Parathyroid adenoma (tissue), 2 donors: Measurements from ENCODE around the gene HRAS.
A peak's percentile ranks its signal among the peaks of the same experiment; 100 is the strongest.

Source experiments
- H2AFZ ChIP-seq: fragments of 300-600 bp; sonication (generic); one replicate; pipeline ENCODE4 v1.7.0; 2017; ENCODE audit warnings: antibody characterized with exemption, mild to moderate bottlenecking
- H3K27ac ChIP-seq: fragments of 300-600 bp; sonication (generic); one replicate; pipeline ENCODE4 v1.7.0; 2017
- H3K27me3 ChIP-seq: fragments of 300-600 bp; sonication (generic); one replicate; pipeline ENCODE4 v1.7.0; 2017; ENCODE audit warnings: low read length; ENCODE audit not compliant: control insufficient read depth, insufficient read depth
- H3K36me3 ChIP-seq: fragments of 300-600 bp; sonication (generic); one replicate; pipeline ENCODE4 v1.7.0; 2017; ENCODE audit warnings: low read length; ENCODE audit not compliant: control insufficient read depth, insufficient read depth
- H3K4me1 ChIP-seq: fragments of 300-600 bp; sonication (generic); one replicate; pipeline ENCODE4 v1.7.0; 2017; ENCODE audit warnings: control low read depth
- H3K4me2 ChIP-seq: fragments of 300-600 bp; sonication (generic); one replicate; pipeline ENCODE4 v1.7.0; 2017; ENCODE audit warnings: low read length
- H3K4me3 ChIP-seq: fragments of 300-600 bp; sonication (generic); one replicate; pipeline ENCODE4 v1.7.0; 2017; ENCODE audit warnings: low read depth, low read length
- H3K79me2 ChIP-seq: fragments of 300-600 bp; sonication (generic); one replicate; pipeline ENCODE4 v1.7.0; 2017; ENCODE audit warnings: control low read depth
- H3K9ac ChIP-seq: fragments of 300-600 bp; sonication (generic); one replicate; pipeline ENCODE4 v1.7.0; 2017; ENCODE audit warnings: mild to moderate bottlenecking
- H3K9me3 ChIP-seq: fragments of 300-600 bp; sonication (generic); one replicate; pipeline ENCODE4 v1.7.0; 2017; ENCODE audit warnings: low read length; ENCODE audit not compliant: control insufficient read depth
- CTCF ChIP-seq: fragments of 300-600 bp; sonication (generic); IDR thresholded peaks from one replicate; pipeline ENCODE4 v1.7.0; 2017; ENCODE audit warnings: antibody characterized with exemption, mild to moderate bottlenecking
- donor health status: primary hyperparathyroidism.

The HRAS gene

DNA sequence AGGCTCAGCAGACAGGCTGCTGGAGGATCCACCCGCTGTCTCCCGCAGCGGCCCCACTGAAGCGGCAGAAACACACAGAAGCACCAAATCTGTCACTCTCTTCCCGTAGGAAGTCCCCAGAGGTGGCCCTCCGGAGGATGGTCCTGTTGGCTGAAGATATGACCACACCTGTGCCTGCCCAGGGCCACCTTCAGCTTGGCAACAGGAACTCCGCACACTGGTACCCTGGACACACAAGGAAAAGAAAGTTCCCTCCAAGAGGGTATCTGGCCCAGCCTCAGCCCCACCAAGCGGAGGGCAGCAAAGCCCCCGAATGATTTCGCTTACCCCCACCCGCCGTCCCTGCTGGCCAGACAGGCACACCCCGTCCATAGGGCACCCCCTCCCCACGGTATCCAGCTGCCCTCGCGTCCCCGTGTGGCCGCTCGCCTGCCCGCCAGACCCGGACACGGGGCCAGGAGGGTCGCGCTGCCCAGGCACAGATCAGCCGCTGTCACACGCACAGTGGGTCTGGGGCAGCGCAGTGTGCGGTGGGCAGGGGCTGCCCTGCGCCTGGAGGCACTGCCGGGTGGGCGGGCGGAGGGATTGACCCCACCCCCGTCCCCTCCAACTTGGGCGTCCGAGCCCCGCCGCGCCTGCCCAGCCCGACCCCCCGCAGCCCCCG, 32.4 kb upstream of the HRAS start:
- TF ChIP-seq CTCF, result no peak
- H3K36me3 ChIP-seq, result no peaks in the 10 kb centered on the region
- no peaks in the 10 kb centered on the region for H3K79me2 ChIP-seq
- peak overlapping the region; percentile 42 for H3K4me2 ChIP-seq
- no peak overlapping the region for H3K9ac ChIP-seq
- H3K27ac ChIP-seq, result no peak overlapping the region
- no peak overlapping the region for H2AFZ ChIP-seq
- H3K9me3 ChIP-seq, result no peaks in the 10 kb centered on the region
- no peaks in the 10 kb centered on the region for H3K27me3 ChIP-seq
- H3K4me3 ChIP-seq, result no peak overlapping the region
- H3K4me1 ChIP-seq, result no peaks in the 10 kb centered on the region

GRCh38 chr11:567011-567628, 31.7 kb upstream of the HRAS start:
- Histone ChIP-seq H3K27ac (no peak overlapping the region), H3K4me3 (no peak overlapping the region), H3K9me3 (no peaks in the 10 kb centered on the region), H3K9ac (no peak overlapping the region), H3K4me2 (no peak overlapping the region), H3K79me2 (no peaks in the 10 kb centered on the region), H3K27me3 (no peaks in the 10 kb centered on the region), H2AFZ (no peak overlapping the region), H3K4me1 (no peaks in the 10 kb centered on the region), H3K36me3 (no peaks in the 10 kb centered on the region)
- TF ChIP-seq CTCF, result no peak

DNA sequence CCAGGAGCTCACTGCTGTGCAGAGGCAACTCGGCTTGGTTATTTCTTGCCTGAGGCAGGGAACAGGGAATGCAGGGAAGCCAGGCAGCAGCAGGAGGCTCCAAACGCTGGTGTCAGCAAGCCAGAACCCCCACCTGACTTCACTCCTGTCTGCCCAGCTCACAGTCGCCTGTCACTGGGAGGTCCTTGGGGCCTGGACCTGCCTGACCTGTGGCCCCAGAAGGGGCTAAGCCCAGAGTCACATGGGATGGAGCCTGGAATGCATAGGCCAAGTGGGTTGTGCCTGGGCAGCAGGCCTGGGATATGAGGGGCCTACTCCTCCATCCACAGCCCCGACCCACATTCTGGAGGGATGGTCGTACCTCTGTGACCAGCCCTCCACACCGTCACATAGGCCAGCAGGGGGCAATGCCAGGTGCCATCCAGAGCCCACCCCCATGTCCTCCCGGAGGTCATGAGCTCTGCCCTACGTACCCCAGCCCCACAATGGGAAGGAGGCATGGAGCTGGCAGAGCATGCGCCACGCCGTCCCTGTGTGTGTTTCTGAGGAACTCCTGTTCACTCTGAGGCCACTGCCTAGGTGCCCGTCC, 30.6 kb upstream of the HRAS start:
- H3K9ac ChIP-seq, result no peak overlapping the region
- no peak overlapping the region for H2AFZ ChIP-seq
- H3K27me3 ChIP-seq, result no peaks in the 10 kb centered on the region
- no peaks in the 10 kb centered on the region for H3K36me3 ChIP-seq
- no peaks in the 10 kb centered on the region for H3K79me2 ChIP-seq
- H3K4me3 ChIP-seq, result no peak overlapping the region
- TF ChIP-seq CTCF, result no peak
- no peak overlapping the region for H3K4me2 ChIP-seq
- H3K9me3 ChIP-seq, result no peaks in the 10 kb centered on the region
- H3K27ac ChIP-seq, result no peak overlapping the region
- H3K4me1 ChIP-seq, result no peaks in the 10 kb centered on the region

DNA sequence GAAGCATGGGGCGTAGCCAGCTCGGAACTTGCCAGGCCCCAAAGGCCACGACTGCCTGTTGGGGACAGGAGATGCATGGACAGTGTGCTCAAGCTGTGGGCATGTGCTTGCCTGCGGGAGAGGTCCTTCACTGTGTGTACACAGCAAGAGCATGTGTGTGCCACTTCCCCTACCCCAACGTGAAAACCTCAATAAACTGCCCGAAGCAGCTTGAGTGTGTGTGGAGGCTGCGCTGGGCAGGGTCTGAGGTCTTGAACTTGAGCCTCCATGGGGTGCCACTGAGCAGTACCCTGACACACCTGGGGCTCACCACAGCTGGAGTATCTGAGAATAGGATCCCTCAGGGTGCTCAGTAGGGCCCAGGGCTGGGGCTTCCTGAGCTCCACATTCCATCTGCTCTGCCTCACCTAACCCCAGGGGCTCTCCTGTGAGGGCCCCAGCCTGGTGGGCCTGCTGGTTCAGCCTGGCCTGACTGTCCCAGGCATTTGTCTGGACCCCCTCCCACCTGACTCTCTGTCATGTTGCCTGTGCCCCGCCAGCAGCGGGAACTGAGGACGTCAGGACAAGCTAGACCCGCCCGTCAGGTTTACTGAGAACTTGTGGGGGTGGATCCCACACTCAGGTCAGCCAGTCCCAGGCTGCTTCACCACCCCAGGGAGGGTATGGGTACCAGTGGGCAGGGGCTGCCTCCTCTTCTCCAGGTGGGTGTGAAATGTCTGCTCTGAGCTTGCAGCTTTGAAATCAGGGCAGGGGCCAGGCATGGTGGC, 28.6 kb upstream of the HRAS start:
- H3K9ac ChIP-seq, result no peak overlapping the region
- no peaks in the 10 kb centered on the region for H3K27me3 ChIP-seq
- no peak overlapping the region for H3K27ac ChIP-seq
- H2AFZ ChIP-seq, result no peak overlapping the region
- H3K4me1 ChIP-seq, result no peaks in the 10 kb centered on the region
- no peak overlapping the region for H3K4me3 ChIP-seq
- no peaks in the 10 kb centered on the region for H3K9me3 ChIP-seq
- H3K36me3 ChIP-seq, result no peaks in the 10 kb centered on the region
- TF ChIP-seq CTCF, result no peak
- H3K4me2 ChIP-seq, result no peak overlapping the region
- H3K79me2 ChIP-seq, result no peaks in the 10 kb centered on the region
